Measurements from ENCODE around the gene WDR31.

DNA sequence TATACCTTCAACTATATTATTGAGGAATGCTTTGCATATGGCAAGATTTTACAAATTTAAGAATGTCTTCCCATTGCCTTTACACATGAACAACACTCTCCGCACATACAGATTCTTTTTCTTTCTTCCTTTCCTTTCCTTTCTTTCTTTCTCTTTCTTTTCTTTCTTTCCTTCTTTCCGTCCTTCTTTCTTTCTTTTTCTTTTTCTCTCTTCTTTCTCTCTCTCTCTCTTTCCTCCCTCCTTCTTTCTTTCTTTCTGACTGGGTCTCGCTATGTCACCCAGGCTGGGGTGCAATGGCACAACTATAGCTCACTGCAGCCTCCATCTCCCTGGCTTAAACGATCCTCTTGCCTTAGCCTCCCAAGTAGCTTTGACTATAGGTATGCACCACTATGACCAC is 13.8 kb downstream of the WDR31 start:
- no peak for TF ChIP-seq CTCF (IDR thresholded peaks at IDR 0.05 in 8 of 11, conservative IDR thresholded peaks at IDR 0.05 in 3 of 11)
- TF ChIP-seq POLR2A (IDR thresholded peaks at IDR 0.05) = no peak
- no peak for TF ChIP-seq POLR2AphosphoS5 (IDR thresholded peaks at IDR 0.05)
